Keratinocyte (primary cell): Measurements from ENCODE around the gene HSFX3. TPM values are rescaled to one million over a fixed set of nuclear protein-coding genes. Genes with fewer than 3 reads are reported as not detected.

Experiments
- DNase-seq: peaks from one replicate; pipeline ENCODE4 v3.0.0-alpha.2; 2011; ENCODE audit warnings: low read depth, missing footprints, low spot score
- FAIRE-seq: peaks from 2 replicates; lab custom pipeline; 2011; peaks lifted over from hg19 to GRCh38; lab: Jason Lieb, UNC
- H2AFZ ChIP-seq: 2 replicates; pipeline ENCODE4 v1.6.0; 2012; ENCODE audit warnings: low read length, control low read depth, inconsistent platforms; ENCODE audit not compliant: control insufficient read depth
- H3K27ac ChIP-seq: 2 replicates; pipeline ENCODE4 v1.5.1; 2011; ENCODE audit warnings: low read length; ENCODE audit not compliant: control insufficient read depth, insufficient read depth
- H3K27me3 ChIP-seq: 3 replicates; pipeline ENCODE4 v1.6.0; 2011; ENCODE audit warnings: low read length; ENCODE audit not compliant: control insufficient read depth, insufficient read depth; ENCODE audit errors: extremely low read depth
- H3K36me3 ChIP-seq, 2 experiments: 2 replicates in 1 of 2; 3 replicates in 1 of 2; pipeline ENCODE4 v1.5.1; 2011; ENCODE audit warnings: low read length in 2 of 2, mild to moderate bottlenecking in 1 of 2; ENCODE audit not compliant: control insufficient read depth in 2 of 2, insufficient read depth in 2 of 2; ENCODE audit errors: extremely low read depth in 1 of 2
- H3K4me1 ChIP-seq: 3 replicates; pipeline ENCODE4 v1.5.1; 2011; ENCODE audit warnings: low read length; ENCODE audit not compliant: control insufficient read depth, insufficient read depth; ENCODE audit errors: extremely low read depth
- H3K4me2 ChIP-seq: 3 replicates; pipeline ENCODE4 v1.6.0; 2011; ENCODE audit warnings: low read depth, low read length; ENCODE audit not compliant: control insufficient read depth, insufficient read depth; ENCODE audit errors: extremely low read depth
- H3K4me3 ChIP-seq, 3 experiments: fragments of 200-600 bp in 1 of 3; sonication (generic) in 1 of 3; 2 replicates in 2 of 3; 3 replicates in 1 of 3; pipeline ENCODE4 v1.5.1; 2011 to 2016; ENCODE audit warnings: low read length in 3 of 3, mild to moderate bottlenecking in 3 of 3, control low read depth in 2 of 3, inconsistent platforms in 1 of 3, low read depth in 1 of 3, mixed read lengths in 1 of 3, mixed run types in 1 of 3, moderate library complexity in 1 of 3; ENCODE audit not compliant: control insufficient read depth in 2 of 3, insufficient read depth in 2 of 3; ENCODE audit errors: extremely low read depth in 1 of 3
- H3K79me2 ChIP-seq: 2 replicates; pipeline ENCODE4 v1.6.0; 2012; ENCODE audit warnings: low read length; ENCODE audit not compliant: control insufficient read depth, insufficient read depth
- H3K9ac ChIP-seq: 3 replicates; pipeline ENCODE4 v1.6.0; 2011; ENCODE audit warnings: low read length; ENCODE audit not compliant: control insufficient read depth, insufficient read depth; ENCODE audit errors: extremely low read depth
- H3K9me1 ChIP-seq: 3 replicates; pipeline ENCODE4 v1.6.0; 2011; ENCODE audit warnings: low read length; ENCODE audit not compliant: control insufficient read depth, insufficient read depth; ENCODE audit errors: extremely low read depth
- H3K9me3 ChIP-seq: 2 replicates; pipeline ENCODE4 v1.5.1; 2012; ENCODE audit warnings: low read depth, low read length; ENCODE audit not compliant: control insufficient read depth
- H4K20me1 ChIP-seq: 3 replicates; pipeline ENCODE4 v1.6.0; 2011; ENCODE audit warnings: low read length; ENCODE audit not compliant: control insufficient read depth, insufficient read depth; ENCODE audit errors: extremely low read depth
- CTCF ChIP-seq, 3 experiments: IDR thresholded peaks in 1 of 3; conservative IDR thresholded peaks in 1 of 3; optimal IDR thresholded peaks in 1 of 3; 2 replicates in 2 of 3; 3 replicates in 1 of 3; pipeline versions ENCODE3 to v1.5.1; 2011; ENCODE audit warnings: low read length in 3 of 3, mild to moderate bottlenecking in 3 of 3, moderate library complexity in 2 of 3, control low read depth in 1 of 3, inconsistent platforms in 1 of 3; ENCODE audit not compliant: insufficient read depth in 2 of 3; ENCODE audit errors: extremely low read depth in 1 of 3
- EZH2 ChIP-seq: IDR thresholded peaks from one replicate; pipeline ENCODE4 v1.6.1; 2012; ENCODE audit warnings: inconsistent platforms, mild to moderate bottlenecking, low read length, moderate library complexity
- dilution Hi-C: fragments of 300-500 bp; cut with MboI; formaldehyde crosslinking; loops from one replicate; pipeline ENCODE4 v1.7.0; 2020; ENCODE audit warnings: low sequenced_read_pairs; ENCODE audit not compliant: extremely low pct_ligation_motif_present
- polyA plus RNA-seq, 5 experiments: library from polyadenylated mRNA; depleted of rRNA in 3 of 5; stranded (reverse) in 3 of 5; stranded (forward) in 1 of 5; unstranded in 1 of 5; fragments of >200 nt; gene quantifications; 1 replicate in 1 of 5; 2 replicates in 3 of 5; 3 replicates in 1 of 5; pipeline versions ENCODE4 v1.2.1 to v1.2.3, GENCODE V29; 2011 to 2012; ENCODE audit warnings: missing spikeins in 2 of 5, low read depth in 1 of 5, low replicate concordance in 1 of 5

Gene HSFX3
- polyA plus RNA-seq, 1 donor (not counting 4 experiments of a cell fraction or from before 2014, with no cell fraction given) = not detected

GRCh38 chrX:149541521-149542047, 8.1 kb downstream of the HSFX3 start:
- Histone ChIP-seq H3K4me2 (peak overlapping the region; percentile 75), H3K27me3 (no peaks in the 10 kb centered on the region), H2AFZ (no peak overlapping the region), H3K79me2 (no peaks in the 10 kb centered on the region), H3K9me1 (no peaks in the 10 kb centered on the region), H3K4me3 (peak overlapping the region; percentile 62 to 80 (median 77)), H3K9ac (peak overlapping the region; percentile 72), H3K9me3 (no peaks in the 10 kb centered on the region), H3K4me1 (peaks cover 5% of the 10 kb centered on the region), H3K36me3 (no peaks in the 10 kb centered on the region), H3K27ac (peak overlapping the region; percentile 78), H4K20me1 (no peaks in the 10 kb centered on the region)
- DNase-seq = no peak
- dilution Hi-C loops = no loop called here
- no peak for FAIRE-seq
- TF ChIP-seq EZH2 = no peak
- no peak for TF ChIP-seq CTCF (optimal IDR thresholded peaks at IDR 0.05 in 1 of 3, IDR thresholded peaks at IDR 0.05 in 1 of 3, conservative IDR thresholded peaks at IDR 0.05 in 1 of 3; ENCODE audit: extremely low read depth in 1 of 3, insufficient read depth in 2 of 3, low read length in 3 of 3)

- H3K4me1 ChIP-seq = peaks cover 5% of the 10 kb centered on the region
- dilution Hi-C loops = no loop called here
- H3K27ac ChIP-seq = peak within 1 kb of the TSS; percentile 78
- H3K4me2 ChIP-seq = peak within 1 kb of the TSS; percentile 75
- H3K27me3 ChIP-seq = no peaks in the 10 kb centered on the region
- H3K79me2 ChIP-seq = no peaks in the 10 kb centered on the region
- no peaks in the 10 kb centered on the region for H3K9me1 ChIP-seq
- H3K9me3 ChIP-seq = no peaks in the 10 kb centered on the region
- peak within 1 kb of the TSS; percentile 62 to 80 (median 77) for H3K4me3 ChIP-seq
- peak within 1 kb of the TSS; percentile 72 for H3K9ac ChIP-seq
- peak; percentile 46 for FAIRE-seq
- H2AFZ ChIP-seq = peak within 1 kb of the TSS; percentile 83
- H3K36me3 ChIP-seq = no peaks in the 10 kb centered on the region
- peak in 1 of 3 experiments; percentile 4 for TF ChIP-seq CTCF (optimal IDR thresholded peaks at IDR 0.05 in 1 of 3, IDR thresholded peaks at IDR 0.05 in 1 of 3, conservative IDR thresholded peaks at IDR 0.05 in 1 of 3; ENCODE audit: extremely low read depth in 1 of 3, insufficient read depth in 2 of 3, low read length in 3 of 3)
- TF ChIP-seq EZH2 = no peak
- no peaks in the 10 kb centered on the region for H4K20me1 ChIP-seq
- peak; percentile 78 for DNase-seq
Observed at GRCh38 chrX:149540621-149541520, 8.9 kb downstream of the HSFX3 start, which contains the start of gene EOLA1. TSS of gene EOLA1 (plus strand) at chrX:149541012. CDS start at chrX:149545631, 4,619 bp downstream.
